GM12864 (cell line): ENCODE data around the gene CNPY3.
"Not testable (repeated sequence)": the region's sequence is repeated elsewhere in the genome, so short reads cannot be mapped to it uniquely, and the experiment has no call there.

ENCODE experiments used
- DNase-seq: peaks from one replicate; pipeline ENCODE4 v3.0.0-alpha.2; 2011; ENCODE audit warnings: low read depth
- H3K4me3 ChIP-seq: 2 replicates; pipeline ENCODE4 v1.5.1; 2011; ENCODE audit warnings: mild to moderate bottlenecking, low read depth, low read length, control low read depth
- TF ChIP-seq, protein P1 (sequence below): IDR thresholded peaks from 2 replicates; pipeline ENCODE4 v1.5.1; 2011; ENCODE audit warnings: low read depth, mild to moderate bottlenecking, moderate library complexity, low read length, control low read depth, inconsistent platforms; ENCODE audit errors: missing control alignments

Gene CNPY3

DNA sequence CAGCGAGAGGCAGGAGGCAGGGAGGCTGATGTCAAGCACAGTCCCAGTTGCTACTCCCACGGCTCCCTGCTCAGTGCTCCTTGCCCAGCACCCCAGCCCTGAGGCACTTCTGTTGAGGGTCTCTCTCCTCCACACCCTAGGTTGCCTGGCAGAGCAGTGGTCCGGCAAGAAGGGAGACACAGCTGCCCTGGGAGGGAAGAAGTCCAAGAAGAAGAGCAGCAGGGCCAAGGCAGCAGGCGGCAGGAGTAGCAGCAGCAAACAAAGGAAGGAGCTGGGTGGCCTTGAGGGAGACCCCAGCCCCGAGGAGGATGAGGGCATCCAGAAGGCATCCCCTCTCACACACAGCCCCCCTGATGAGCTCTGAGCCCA is 9.1 kb downstream of the CNPY3 start:
- no peak for DNase-seq
- no peak overlapping the region for H3K4me3 ChIP-seq
- TF ChIP-seq, protein P1, sequence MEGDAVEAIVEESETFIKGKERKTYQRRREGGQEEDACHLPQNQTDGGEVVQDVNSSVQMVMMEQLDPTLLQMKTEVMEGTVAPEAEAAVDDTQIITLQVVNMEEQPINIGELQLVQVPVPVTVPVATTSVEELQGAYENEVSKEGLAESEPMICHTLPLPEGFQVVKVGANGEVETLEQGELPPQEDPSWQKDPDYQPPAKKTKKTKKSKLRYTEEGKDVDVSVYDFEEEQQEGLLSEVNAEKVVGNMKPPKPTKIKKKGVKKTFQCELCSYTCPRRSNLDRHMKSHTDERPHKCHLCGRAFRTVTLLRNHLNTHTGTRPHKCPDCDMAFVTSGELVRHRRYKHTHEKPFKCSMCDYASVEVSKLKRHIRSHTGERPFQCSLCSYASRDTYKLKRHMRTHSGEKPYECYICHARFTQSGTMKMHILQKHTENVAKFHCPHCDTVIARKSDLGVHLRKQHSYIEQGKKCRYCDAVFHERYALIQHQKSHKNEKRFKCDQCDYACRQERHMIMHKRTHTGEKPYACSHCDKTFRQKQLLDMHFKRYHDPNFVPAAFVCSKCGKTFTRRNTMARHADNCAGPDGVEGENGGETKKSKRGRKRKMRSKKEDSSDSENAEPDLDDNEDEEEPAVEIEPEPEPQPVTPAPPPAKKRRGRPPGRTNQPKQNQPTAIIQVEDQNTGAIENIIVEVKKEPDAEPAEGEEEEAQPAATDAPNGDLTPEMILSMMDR: no peak

GRCh38 chr6:42938987-42939809 is 9.9 kb downstream of the CNPY3 start:
- no peak for DNase-seq
- TF ChIP-seq, protein P1: no peak
- no peak overlapping the region for H3K4me3 ChIP-seq

GRCh38 chr6:42939810-42940167 is 10.5 kb downstream of the CNPY3 start:
- no peak for DNase-seq
- TF ChIP-seq, protein P1: no peak
- H3K4me3 ChIP-seq: no peak overlapping the region

DNA sequence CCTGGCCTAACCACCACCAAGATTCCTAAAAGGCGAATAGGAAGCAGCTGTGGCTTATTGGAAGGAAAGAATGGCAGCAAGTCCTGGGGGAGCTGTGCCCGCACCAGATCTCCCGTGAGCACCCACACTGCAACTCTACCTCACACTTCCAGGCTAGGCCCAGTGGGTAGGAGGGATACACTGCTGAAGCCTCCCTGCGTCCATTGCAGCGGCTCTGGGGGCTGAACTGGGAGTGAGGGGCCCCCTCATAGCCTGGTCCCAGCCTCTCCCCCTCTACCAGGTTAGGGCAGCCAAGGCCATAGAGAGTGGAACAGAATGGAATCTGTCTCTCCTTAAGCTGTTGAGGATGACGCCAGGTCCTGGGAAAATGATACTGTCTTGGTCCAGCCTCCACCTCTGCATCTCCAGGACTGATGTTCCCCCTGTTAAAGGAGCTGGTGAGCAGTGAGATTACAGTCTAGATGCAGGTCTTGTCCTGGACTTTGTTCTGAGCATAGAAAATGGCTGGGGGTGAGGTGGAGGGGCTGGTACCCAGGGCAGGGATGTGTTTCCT is 11.3 kb downstream of the CNPY3 start:
- no peak for DNase-seq
- TF ChIP-seq, protein P1: no peak
- H3K4me3 ChIP-seq: no peak overlapping the region

DNA sequence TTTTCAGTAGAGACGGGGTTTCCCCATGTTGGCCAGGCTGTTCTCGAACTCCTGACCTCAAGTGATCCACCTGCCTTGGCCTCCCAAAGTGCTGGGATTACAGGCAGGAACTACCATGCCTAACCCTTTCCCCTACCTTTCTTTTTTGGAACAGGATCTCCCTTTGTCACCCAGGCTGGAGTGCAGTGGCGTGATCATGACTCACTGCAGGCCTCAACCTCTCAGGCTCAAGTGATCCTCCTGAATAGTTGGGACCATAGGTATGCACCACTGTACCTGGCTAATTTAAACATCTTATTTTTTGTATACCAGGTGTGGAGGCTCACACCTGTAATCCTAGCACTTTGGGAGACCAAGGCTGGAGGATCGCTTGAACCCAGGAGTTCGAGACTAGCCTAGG is 12.1 kb downstream of the CNPY3 start:
- not testable (repeated sequence) for DNase-seq, H3K4me3 ChIP-seq

DNA sequence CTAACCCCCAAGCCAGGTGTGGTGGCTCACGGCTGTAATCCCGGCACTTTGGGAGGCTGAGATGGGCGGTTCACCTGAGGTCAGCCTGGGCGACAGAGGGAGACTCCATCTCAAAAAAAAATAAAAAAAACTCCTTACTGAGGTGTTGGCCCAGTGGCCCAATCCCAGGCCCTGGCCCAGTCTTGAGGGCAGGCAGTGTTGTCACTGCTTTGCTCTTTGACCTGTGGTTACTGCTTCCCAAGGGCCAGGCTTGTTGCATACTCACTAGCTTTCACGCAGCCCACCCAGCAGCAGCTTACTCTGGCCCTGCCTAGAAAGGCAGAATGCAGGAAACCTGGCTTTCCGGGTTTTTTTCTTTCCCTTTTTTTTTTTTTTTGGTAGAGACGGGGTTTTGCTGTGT is 13.2 kb downstream of the CNPY3 start:
- DNase-seq: no peak
- no peak overlapping the region for H3K4me3 ChIP-seq
- TF ChIP-seq, protein P1: no peak

- DNase-seq: no peak
- H3K4me3 ChIP-seq: no peak overlapping the region
- TF ChIP-seq, protein P1: no peak
Observed at GRCh38 chr6:42947950-42948349, 18.7 kb downstream of the CNPY3 start.
